ENCODE data around the gene MCM9. TPM values are rescaled to one million over a fixed set of nuclear protein-coding genes. Genes with fewer than 3 reads are reported as not detected.

MCM9 gene
- total RNA-seq, 2 donors from 2014 or later = 17.8 to 21.2 TPM

DNA sequence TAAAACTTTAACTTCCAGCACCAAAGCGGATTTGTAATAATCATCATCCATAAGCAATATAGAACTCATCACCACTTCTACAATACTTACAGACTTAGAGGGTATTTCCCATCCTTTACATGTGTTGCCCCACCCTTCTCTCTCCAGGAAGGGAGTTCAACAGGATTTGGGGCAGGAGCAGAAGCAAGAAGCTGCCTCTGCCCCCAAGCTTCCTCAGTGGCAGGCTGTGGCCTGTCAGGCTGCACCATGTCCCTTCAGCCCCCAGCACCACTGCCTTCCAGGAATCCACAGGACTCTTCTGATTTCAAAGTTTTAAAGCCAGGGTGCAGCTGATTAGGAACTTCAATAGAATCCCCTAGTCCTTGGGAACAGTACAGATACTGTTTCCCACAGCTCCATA lies 36.7 kb upstream of the MCM9 start:
- no peaks in the 10 kb centered on the region for H3K27me3 Mint-ChIP-seq (ENCODE audit: insufficient read depth)
- Histone ChIP-seq H3K27ac (ENCODE audit: low read depth, low read length) (no peak overlapping the region), H3K36me3 (ENCODE audit: control insufficient read depth, insufficient read depth, low read length) (peaks cover 89% of the 10 kb centered on the region), H3K27me3 (ENCODE audit: control insufficient read depth, insufficient read depth, low read length, poor library complexity, severe bottlenecking) (no peaks in the 10 kb centered on the region), H3K9ac (ENCODE audit: extremely low read depth, low read length, poor library complexity, severe bottlenecking) (no peak overlapping the region), H3K4me1 (ENCODE audit: control insufficient read depth, insufficient read depth, low read length) (no peaks in the 10 kb centered on the region), H3K9me3 (ENCODE audit: control insufficient read depth, low read length) (no peaks in the 10 kb centered on the region), H3K4me3 (ENCODE audit: low read length) (no peak overlapping the region)
- 93 to 100% methylated on average over 1 of the region's 1 CpG for WGBS, 2 experiments (ENCODE audit: insufficient coverage in 1 of 2, insufficient read length in 1 of 2)
- no peak overlapping the region for H3K4me3 Mint-ChIP-seq
- no peak for DNase-seq
- TF ChIP-seq, protein P1, sequence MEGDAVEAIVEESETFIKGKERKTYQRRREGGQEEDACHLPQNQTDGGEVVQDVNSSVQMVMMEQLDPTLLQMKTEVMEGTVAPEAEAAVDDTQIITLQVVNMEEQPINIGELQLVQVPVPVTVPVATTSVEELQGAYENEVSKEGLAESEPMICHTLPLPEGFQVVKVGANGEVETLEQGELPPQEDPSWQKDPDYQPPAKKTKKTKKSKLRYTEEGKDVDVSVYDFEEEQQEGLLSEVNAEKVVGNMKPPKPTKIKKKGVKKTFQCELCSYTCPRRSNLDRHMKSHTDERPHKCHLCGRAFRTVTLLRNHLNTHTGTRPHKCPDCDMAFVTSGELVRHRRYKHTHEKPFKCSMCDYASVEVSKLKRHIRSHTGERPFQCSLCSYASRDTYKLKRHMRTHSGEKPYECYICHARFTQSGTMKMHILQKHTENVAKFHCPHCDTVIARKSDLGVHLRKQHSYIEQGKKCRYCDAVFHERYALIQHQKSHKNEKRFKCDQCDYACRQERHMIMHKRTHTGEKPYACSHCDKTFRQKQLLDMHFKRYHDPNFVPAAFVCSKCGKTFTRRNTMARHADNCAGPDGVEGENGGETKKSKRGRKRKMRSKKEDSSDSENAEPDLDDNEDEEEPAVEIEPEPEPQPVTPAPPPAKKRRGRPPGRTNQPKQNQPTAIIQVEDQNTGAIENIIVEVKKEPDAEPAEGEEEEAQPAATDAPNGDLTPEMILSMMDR (conservative IDR thresholded peaks at IDR 0.05) = no peak
- no peaks in the 10 kb centered on the region for H3K9me3 Mint-ChIP-seq
- H3K36me3 Mint-ChIP-seq (ENCODE audit: low read depth) = peaks cover 49% of the 10 kb centered on the region
- peaks cover 12% of the 10 kb centered on the region for H3K4me1 Mint-ChIP-seq
- H3K27ac Mint-ChIP-seq = no peak overlapping the region

DNA sequence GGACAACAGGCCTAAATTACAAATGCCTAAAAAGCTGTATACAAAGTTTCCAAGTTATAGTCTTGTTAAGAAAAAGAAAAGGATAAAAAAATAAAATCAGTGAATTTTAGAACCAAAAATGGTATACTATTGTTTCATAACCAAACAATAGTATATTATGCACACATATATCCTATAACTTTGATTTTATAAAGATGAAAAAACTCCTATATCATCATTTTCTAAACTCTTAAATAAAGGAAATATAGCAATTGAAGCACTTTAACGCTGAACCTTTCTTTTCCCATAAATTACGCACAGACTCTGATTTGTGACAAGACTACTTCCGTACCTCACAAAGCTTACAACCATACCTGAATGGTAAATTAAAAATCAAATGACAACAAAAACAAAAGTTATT lies 35.9 kb upstream of the MCM9 start:
- H3K4me3 ChIP-seq (ENCODE audit: low read length) = no peak overlapping the region
- H3K9ac ChIP-seq (ENCODE audit: extremely low read depth, low read length, poor library complexity, severe bottlenecking) = no peak overlapping the region
- WGBS, 2 experiments (ENCODE audit: insufficient coverage in 1 of 2, insufficient read length in 1 of 2) = 98% methylated on average over 3 of the region's 3 CpGs; no CpG with 5 or more reads in 1 of the 2 experiments
- Mint-ChIP-seq H3K27ac (no peak overlapping the region), H3K27me3 (ENCODE audit: insufficient read depth) (no peaks in the 10 kb centered on the region), H3K4me1 (peaks cover 12% of the 10 kb centered on the region), H3K9me3 (no peaks in the 10 kb centered on the region), H3K4me3 (no peak overlapping the region), H3K36me3 (ENCODE audit: low read depth) (peaks cover 53% of the 10 kb centered on the region)
- TF ChIP-seq, protein P1 (conservative IDR thresholded peaks at IDR 0.05) = no peak
- H3K27ac ChIP-seq (ENCODE audit: low read depth, low read length) = no peak overlapping the region
- H3K27me3 ChIP-seq (ENCODE audit: control insufficient read depth, insufficient read depth, low read length, poor library complexity, severe bottlenecking) = no peaks in the 10 kb centered on the region
- DNase-seq = no peak
- H3K36me3 ChIP-seq (ENCODE audit: control insufficient read depth, insufficient read depth, low read length) = peaks cover 90% of the 10 kb centered on the region
- H3K4me1 ChIP-seq (ENCODE audit: control insufficient read depth, insufficient read depth, low read length) = no peaks in the 10 kb centered on the region
- H3K9me3 ChIP-seq (ENCODE audit: control insufficient read depth, low read length) = no peaks in the 10 kb centered on the region

DNA sequence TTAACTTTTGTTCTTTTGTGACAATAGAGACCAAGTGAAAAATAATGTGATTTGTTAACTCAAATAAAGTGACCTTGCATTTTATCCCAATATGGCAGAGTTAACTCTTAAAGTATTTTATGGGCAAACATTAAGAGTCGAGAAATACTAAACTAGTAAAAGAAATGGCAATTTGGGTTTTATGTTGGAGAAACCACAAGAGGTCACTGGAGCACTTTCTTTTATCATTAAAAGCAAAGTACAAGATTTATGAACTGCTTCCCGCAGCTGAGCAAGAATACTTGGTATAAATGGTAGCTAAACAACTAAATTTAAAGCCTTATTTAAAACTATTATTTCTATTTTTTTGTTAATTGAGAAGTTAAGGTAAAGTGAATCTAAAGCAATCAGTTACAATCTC lies 33.5 kb upstream of the MCM9 start:
- Mint-ChIP-seq H3K4me3 (no peak overlapping the region), H3K9me3 (no peaks in the 10 kb centered on the region), H3K27ac (no peak overlapping the region), H3K36me3 (ENCODE audit: low read depth) (peaks cover 55% of the 10 kb centered on the region), H3K27me3 (ENCODE audit: insufficient read depth) (no peaks in the 10 kb centered on the region), H3K4me1 (peaks cover 12% of the 10 kb centered on the region)
- H3K4me1 ChIP-seq (ENCODE audit: control insufficient read depth, insufficient read depth, low read length) = no peaks in the 10 kb centered on the region
- TF ChIP-seq, protein P1 (conservative IDR thresholded peaks at IDR 0.05) = peak; percentile 67
- peaks cover 88% of the 10 kb centered on the region for H3K36me3 ChIP-seq (ENCODE audit: control insufficient read depth, insufficient read depth, low read length)
- H3K27me3 ChIP-seq (ENCODE audit: control insufficient read depth, insufficient read depth, low read length, poor library complexity, severe bottlenecking) = no peaks in the 10 kb centered on the region
- H3K9me3 ChIP-seq (ENCODE audit: control insufficient read depth, low read length) = no peaks in the 10 kb centered on the region
- H3K4me3 ChIP-seq (ENCODE audit: low read length) = no peak overlapping the region
- no peak overlapping the region for H3K27ac ChIP-seq (ENCODE audit: low read depth, low read length)
- no peak for DNase-seq
- H3K9ac ChIP-seq (ENCODE audit: extremely low read depth, low read length, poor library complexity, severe bottlenecking) = no peak overlapping the region
- 79 to 100% methylated on average over 1 to 2 of the region's 2 CpGs for WGBS, 2 experiments (ENCODE audit: insufficient coverage in 1 of 2, insufficient read length in 1 of 2)
